Activated T-cell treated with anti-CD3 and anti-CD28 coated beads, Interleukin-2, amount 50 U/mL, for 4 hours (primary cell): ENCODE results near the gene KCNQ2. TPM values are rescaled to one million over a fixed set of nuclear protein-coding genes. Genes with fewer than 3 reads are reported as not detected.

Experiments
- ATAC-seq, 2 donors: fragments of 200-7000 bp; cut with Tn5 transposase; one replicate each; pipeline ENCODE4 v1.10.0; 2021
- DNase-seq: peaks from one replicate; pipeline ENCODE4 v3.0.0-alpha.2; 2020
- H3K27me3 Mint-ChIP-seq: one replicate; pipeline ENCODE4 v1.8.0; 2021; ENCODE audit warnings: low read depth, mixed read lengths
- H3K36me3 Mint-ChIP-seq: one replicate; pipeline ENCODE4 v1.8.0; 2022; ENCODE audit warnings: mixed read lengths; ENCODE audit not compliant: insufficient read depth
- H3K4me1 Mint-ChIP-seq: one replicate; pipeline ENCODE4 v1.8.0; 2021; ENCODE audit warnings: low read depth, mixed read lengths
- H3K4me3 Mint-ChIP-seq: one replicate; pipeline ENCODE4 v1.8.0; 2021; ENCODE audit warnings: mild to moderate bottlenecking, moderate library complexity, mixed read lengths
- H3K9me3 Mint-ChIP-seq: one replicate; pipeline ENCODE4 v1.8.0; 2021; ENCODE audit warnings: mixed read lengths
- total RNA-seq, 3 donors: library from RNA; stranded (reverse); gene quantifications; one replicate each; pipeline ENCODE4 v1.2.1, GENCODE V29; 2021

The KCNQ2 gene
- total RNA-seq, 3 donors from 2014 or later, result not detected

- Mint-ChIP-seq H3K4me1 (peaks cover 5% of the 10 kb centered on the region), H3K9me3 (no peaks in the 10 kb centered on the region), H3K4me3 (no peak overlapping the region), H3K36me3 (no peaks in the 10 kb centered on the region), H3K27me3 (peaks cover 66% of the 10 kb centered on the region)
- ATAC-seq, result no peak
- DNase-seq, result no peak
Observed at GRCh38 chr20:63473555-63474449, 1.3 kb upstream of the KCNQ2 start.

GRCh38 chr20:63472862-63473390 is 471 bp upstream of the KCNQ2 start:
- Mint-ChIP-seq H3K9me3 (no peaks in the 10 kb centered on the region), H3K27me3 (peaks cover 61% of the 10 kb centered on the region), H3K4me3 (no peak overlapping the region), H3K36me3 (no peaks in the 10 kb centered on the region), H3K4me1 (peaks cover 5% of the 10 kb centered on the region)
- DNase-seq (no peak), ATAC-seq (no peak)

GRCh38 chr20:63471717-63471980 is 806 bp downstream of the KCNQ2 start:
- H3K27me3 Mint-ChIP-seq, result peaks cover 56% of the 10 kb centered on the region
- no peak overlapping the region for H3K4me3 Mint-ChIP-seq
- no peaks in the 10 kb centered on the region for H3K36me3 Mint-ChIP-seq
- ATAC-seq (peak; percentile 3 to 6), DNase-seq (no peak)
- H3K9me3 Mint-ChIP-seq, result no peaks in the 10 kb centered on the region
- peaks cover 5% of the 10 kb centered on the region for H3K4me1 Mint-ChIP-seq

GRCh38 chr20:63471002-63471716 is 1.3 kb downstream of the KCNQ2 start:
- H3K36me3 Mint-ChIP-seq, result no peaks in the 10 kb centered on the region
- ATAC-seq, result no peak

GRCh38 chr20:63470410-63470809 is 2.0 kb downstream of the KCNQ2 start:
- Mint-ChIP-seq H3K4me1 (peaks cover 5% of the 10 kb centered on the region), H3K36me3 (no peaks in the 10 kb centered on the region), H3K27me3 (peaks cover 49% of the 10 kb centered on the region), H3K9me3 (no peaks in the 10 kb centered on the region), H3K4me3 (peak overlapping the region; percentile 11)
- ATAC-seq, result no peak
- no peak for DNase-seq

More at GRCh38 chr20:63471002-63471716, 1.3 kb downstream of the KCNQ2 start:
- Mint-ChIP-seq H3K27me3 (peaks cover 52% of the 10 kb centered on the region), H3K4me3 (no peak overlapping the region), H3K4me1 (peaks cover 5% of the 10 kb centered on the region), H3K9me3 (no peaks in the 10 kb centered on the region)
- DNase-seq, result no peak

GRCh38 chr20:63469713-63470101 is 2.7 kb downstream of the KCNQ2 start:
- H3K27me3 Mint-ChIP-seq, result peaks cover 48% of the 10 kb centered on the region
- H3K9me3 Mint-ChIP-seq, result no peaks in the 10 kb centered on the region
- H3K4me3 Mint-ChIP-seq, result no peak overlapping the region
- DNase-seq (no peak), ATAC-seq (no peak)
- no peaks in the 10 kb centered on the region for H3K36me3 Mint-ChIP-seq
- H3K4me1 Mint-ChIP-seq, result peaks cover 5% of the 10 kb centered on the region

GRCh38 chr20:63469019-63469712 is 3.3 kb downstream of the KCNQ2 start:
- no peak for DNase-seq
- no peaks in the 10 kb centered on the region for H3K36me3 Mint-ChIP-seq
- H3K27me3 Mint-ChIP-seq, result peaks cover 46% of the 10 kb centered on the region
- H3K4me1 Mint-ChIP-seq, result peaks cover 4% of the 10 kb centered on the region
- H3K4me3 Mint-ChIP-seq, result no peak overlapping the region
- no peaks in the 10 kb centered on the region for H3K9me3 Mint-ChIP-seq
- ATAC-seq, result no peak

- Mint-ChIP-seq H3K4me1 (no peaks in the 10 kb centered on the region), H3K4me3 (no peak overlapping the region), H3K36me3 (no peaks in the 10 kb centered on the region), H3K9me3 (no peaks in the 10 kb centered on the region), H3K27me3 (peaks cover 47% of the 10 kb centered on the region)
- no peak for DNase-seq
- no peak for ATAC-seq
Observed at GRCh38 chr20:63468421-63468820, 4.0 kb downstream of the KCNQ2 start.

- H3K4me3 Mint-ChIP-seq, result no peak overlapping the region
- no peak for DNase-seq
- ATAC-seq, result no peak
- H3K27me3 Mint-ChIP-seq, result peaks cover 52% of the 10 kb centered on the region
- H3K4me1 Mint-ChIP-seq, result no peaks in the 10 kb centered on the region
- H3K36me3 Mint-ChIP-seq, result no peaks in the 10 kb centered on the region
- no peaks in the 10 kb centered on the region for H3K9me3 Mint-ChIP-seq
Observed at GRCh38 chr20:63467294-63468083, 5.0 kb downstream of the KCNQ2 start.

GRCh38 chr20:63466861-63467260 is 5.6 kb downstream of the KCNQ2 start:
- Mint-ChIP-seq H3K4me1 (no peaks in the 10 kb centered on the region), H3K4me3 (no peak overlapping the region), H3K27me3 (peaks cover 53% of the 10 kb centered on the region), H3K9me3 (no peaks in the 10 kb centered on the region), H3K36me3 (no peaks in the 10 kb centered on the region)
- no peak for ATAC-seq
- no peak for DNase-seq

GRCh38 chr20:63466250-63466825 is 6.1 kb downstream of the KCNQ2 start:
- Mint-ChIP-seq H3K27me3 (peaks cover 55% of the 10 kb centered on the region), H3K36me3 (no peaks in the 10 kb centered on the region), H3K4me3 (no peak overlapping the region), H3K4me1 (no peaks in the 10 kb centered on the region), H3K9me3 (no peaks in the 10 kb centered on the region)
- ATAC-seq (no peak), DNase-seq (no peak)

- H3K9me3 Mint-ChIP-seq, result no peaks in the 10 kb centered on the region
- H3K4me3 Mint-ChIP-seq, result no peak overlapping the region
- ATAC-seq, result no peak
- no peaks in the 10 kb centered on the region for H3K36me3 Mint-ChIP-seq
- DNase-seq, result no peak
- peaks cover 57% of the 10 kb centered on the region for H3K27me3 Mint-ChIP-seq
- H3K4me1 Mint-ChIP-seq, result no peaks in the 10 kb centered on the region
Observed at GRCh38 chr20:63465380-63466249, 6.8 kb downstream of the KCNQ2 start.

- ATAC-seq (no peak), DNase-seq (no peak)
- H3K9me3 Mint-ChIP-seq, result no peaks in the 10 kb centered on the region
- H3K36me3 Mint-ChIP-seq, result no peaks in the 10 kb centered on the region
- no peak overlapping the region for H3K4me3 Mint-ChIP-seq
- peaks cover 48% of the 10 kb centered on the region for H3K27me3 Mint-ChIP-seq
- no peaks in the 10 kb centered on the region for H3K4me1 Mint-ChIP-seq
Observed at GRCh38 chr20:63464289-63464635, 8.2 kb downstream of the KCNQ2 start.
